Measurements from ENCODE around the gene GRN. TPM values are rescaled to one million over a fixed set of nuclear protein-coding genes. Genes with fewer than 3 reads are reported as not detected.

GRN gene
- total and polyA plus RNA-seq, 2 of the 13 experiments (the other 11 are each of a cell fraction or from before 2014, with no cell fraction given), result 86.6 to 143 TPM

DNA sequence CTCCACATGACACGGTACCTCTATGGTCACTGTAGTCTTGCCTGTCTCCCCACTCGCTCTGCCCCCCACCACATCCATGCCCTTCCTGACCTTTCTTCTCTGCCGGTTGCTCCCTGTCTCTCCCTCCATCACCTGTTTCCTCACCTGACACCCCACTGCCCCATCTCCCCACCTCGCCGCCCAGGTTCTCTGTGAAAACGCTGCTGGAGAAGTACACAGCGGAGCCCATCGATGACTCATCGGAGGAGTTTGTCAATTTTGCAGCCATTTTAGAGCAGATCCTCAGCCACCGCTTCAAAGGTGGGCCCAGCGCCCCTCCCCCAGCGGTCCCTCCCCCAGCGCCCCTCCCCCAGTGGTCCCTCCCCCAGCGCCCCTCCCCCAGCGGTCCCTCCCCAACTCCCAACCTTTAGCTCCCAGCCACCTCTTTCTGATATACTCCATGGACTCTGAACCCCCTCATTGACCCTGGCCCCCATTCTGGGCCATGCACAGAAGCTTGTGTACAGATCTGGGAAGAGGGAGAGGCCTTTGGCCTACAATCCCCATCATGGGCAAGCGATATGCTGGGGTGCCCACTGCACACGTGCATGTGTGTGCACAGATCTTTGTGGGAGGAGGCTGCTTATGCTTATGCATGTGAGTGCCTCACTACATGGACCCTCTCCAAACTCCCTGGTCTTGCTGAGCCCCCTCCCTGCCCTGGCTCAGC lies 32.6 kb upstream of the GRN start:
- intact Hi-C loops (cut with micrococcal nuclease; ENCODE audit: unreplicated experiment), result no loop called here
- no peaks in the 10 kb centered on the region for H4K20me1 ChIP-seq (ENCODE audit: insufficient read depth, low read length)
- TF ChIP-seq RARA (CRISPR knock-in tag; IDR thresholded peaks at IDR 0.05), result peak; percentile 46; the same call in 1 of the 2 replicates
- TF ChIP-seq, protein P1, sequence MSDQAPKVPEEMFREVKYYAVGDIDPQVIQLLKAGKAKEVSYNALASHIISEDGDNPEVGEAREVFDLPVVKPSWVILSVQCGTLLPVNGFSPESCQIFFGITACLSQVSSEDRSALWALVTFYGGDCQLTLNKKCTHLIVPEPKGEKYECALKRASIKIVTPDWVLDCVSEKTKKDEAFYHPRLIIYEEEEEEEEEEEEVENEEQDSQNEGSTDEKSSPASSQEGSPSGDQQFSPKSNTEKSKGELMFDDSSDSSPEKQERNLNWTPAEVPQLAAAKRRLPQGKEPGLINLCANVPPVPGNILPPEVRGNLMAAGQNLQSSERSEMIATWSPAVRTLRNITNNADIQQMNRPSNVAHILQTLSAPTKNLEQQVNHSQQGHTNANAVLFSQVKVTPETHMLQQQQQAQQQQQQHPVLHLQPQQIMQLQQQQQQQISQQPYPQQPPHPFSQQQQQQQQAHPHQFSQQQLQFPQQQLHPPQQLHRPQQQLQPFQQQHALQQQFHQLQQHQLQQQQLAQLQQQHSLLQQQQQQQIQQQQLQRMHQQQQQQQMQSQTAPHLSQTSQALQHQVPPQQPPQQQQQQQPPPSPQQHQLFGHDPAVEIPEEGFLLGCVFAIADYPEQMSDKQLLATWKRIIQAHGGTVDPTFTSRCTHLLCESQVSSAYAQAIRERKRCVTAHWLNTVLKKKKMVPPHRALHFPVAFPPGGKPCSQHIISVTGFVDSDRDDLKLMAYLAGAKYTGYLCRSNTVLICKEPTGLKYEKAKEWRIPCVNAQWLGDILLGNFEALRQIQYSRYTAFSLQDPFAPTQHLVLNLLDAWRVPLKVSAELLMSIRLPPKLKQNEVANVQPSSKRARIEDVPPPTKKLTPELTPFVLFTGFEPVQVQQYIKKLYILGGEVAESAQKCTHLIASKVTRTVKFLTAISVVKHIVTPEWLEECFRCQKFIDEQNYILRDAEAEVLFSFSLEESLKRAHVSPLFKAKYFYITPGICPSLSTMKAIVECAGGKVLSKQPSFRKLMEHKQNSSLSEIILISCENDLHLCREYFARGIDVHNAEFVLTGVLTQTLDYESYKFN (CRISPR knock-in tag; conservative IDR thresholded peaks at IDR 0.05), result peak; percentile 82
- TF ChIP-seq, protein P2, sequence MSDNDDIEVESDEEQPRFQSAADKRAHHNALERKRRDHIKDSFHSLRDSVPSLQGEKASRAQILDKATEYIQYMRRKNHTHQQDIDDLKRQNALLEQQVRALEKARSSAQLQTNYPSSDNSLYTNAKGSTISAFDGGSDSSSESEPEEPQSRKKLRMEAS (IDR thresholded peaks at IDR 0.05), result 0 out of 2 replicates have a peak, but pooled peaks have one; percentile 24
- peak; percentile 75; the same call in 1 of the 2 replicates for TF ChIP-seq RXRB (CRISPR knock-in tag; IDR thresholded peaks at IDR 0.05; ENCODE audit: borderline replicate concordance)
- 0 out of 2 replicates have a peak, but pooled peaks have one; percentile 49 for TF ChIP-seq ZMYM4 (CRISPR knock-in tag; IDR thresholded peaks at IDR 0.05)
- TF ChIP-seq GABPA (IDR thresholded peaks at IDR 0.05; ENCODE audit: low read depth, low read length), result no peak
- 0 out of 2 replicates have a peak, but pooled peaks have one; percentile 9 for TF ChIP-seq GABPA (CRISPR knock-in tag; IDR thresholded peaks at IDR 0.05; ENCODE audit: low read depth)
- peak; percentile 91 for TF ChIP-seq PPARG (CRISPR knock-in tag; conservative IDR thresholded peaks at IDR 0.05)
- TF ChIP-seq PCBP1 (IDR thresholded peaks at IDR 0.05; ENCODE audit: borderline replicate concordance, low read depth, low read length), result no peak
- TF ChIP-seq FOXK1 (CRISPR knock-in tag; IDR thresholded peaks at IDR 0.05; ENCODE audit: borderline replicate concordance, low read depth), result peak; percentile 29; the same call in 1 of the 2 replicates
- peak; percentile 53; the same call in 1 of the 2 replicates for TF ChIP-seq JUND (CRISPR knock-in tag; IDR thresholded peaks at IDR 0.05)
- TF ChIP-seq RXRA (CRISPR knock-in tag; IDR thresholded peaks at IDR 0.05), result peak; percentile 46; the same call in 1 of the 2 replicates
- peak; percentile 51; the same call in 1 of the 2 replicates for TF ChIP-seq ZNF687 (CRISPR knock-in tag; IDR thresholded peaks at IDR 0.05)
- peak; percentile 73 for TF ChIP-seq BHLHE40 (IDR thresholded peaks at IDR 0.05; ENCODE audit: low read length)
- peak; percentile 55; the same call in 1 of the 2 replicates for TF ChIP-seq NR2F2 (IDR thresholded peaks at IDR 0.05; ENCODE audit: borderline replicate concordance, low read depth)
- TF ChIP-seq ZSCAN25 (CRISPR knock-in tag; IDR thresholded peaks at IDR 0.05), result 0 out of 2 replicates have a peak, but pooled peaks have one; percentile 53

More for the DNA sequence above, 32.6 kb upstream of the GRN start:
- H3K36me3 ChIP-seq (replicated peaks in 1 of 2; ENCODE audit: control insufficient read depth in 1 of 2, insufficient read depth in 2 of 2, low read length in 2 of 2), result no peaks in the 10 kb centered on the region
- H3K9ac ChIP-seq (ENCODE audit: insufficient read depth, low read depth, low read length), result no peak overlapping the region
- 18% methylated on average over 17 of the region's 17 CpGs for WGBS (ENCODE audit: low lambda C conversion rate)
- no peak overlapping the region for H2AFZ ChIP-seq (ENCODE audit: low read length)
- H3K79me2 ChIP-seq (ENCODE audit: insufficient read depth, low read length), result no peaks in the 10 kb centered on the region
- no peaks in the 10 kb centered on the region for H3K9me3 ChIP-seq (ENCODE audit: low read length)
- BruUV-seq (replicated peaks), result no TSS peak
- peaks cover 10 to 51% of the 10 kb centered on the region in 2 experiments; a peak in 4 of 5 replicates for H3K27me3 ChIP-seq (ENCODE audit: control insufficient read depth in 1 of 2, insufficient read depth in 2 of 2, low read length in 2 of 2)
- H3K27ac ChIP-seq (ENCODE audit: extremely low read length, insufficient read depth, low read length), result no peak overlapping the region
- ATAC-seq, result peak; percentile 11; the same call in 2 of the 3 replicates
- peak overlapping the region in 1 of 3 experiments; percentile 40; a peak in 1 of 6 replicates for H3K4me3 ChIP-seq (replicated peaks in 1 of 3; ENCODE audit: insufficient read depth in 1 of 3, low read depth in 2 of 3, low read length in 3 of 3)
- peak; percentile 4 for FAIRE-seq
- peaks cover 68% of the 10 kb centered on the region for H3K4me1 ChIP-seq (ENCODE audit: insufficient read depth, low read length)
- in situ Hi-C loops (cut with HindIII; ENCODE audit: extremely low pct_ligation_motif_present, low pct_unique_long_range_greater_than_20kb), result no loop called here
- ChIA-PET POLR2A (interaction anchor here (0.6 to 1.2 kb wide), 3 partner anchors 12 to 137 kb away, joined by 3 to 6 read pairs (median 4); partner anchors contain the start of gene SLC25A39), CTCF (ENCODE audit: low intra/inter-chr PET ratio, low total read pairs) (interaction anchor here (0.6 kb wide), 1 partner anchor 14 kb away, joined by 3 read pairs; no protein-coding TSS in a partner anchor)
- peak overlapping the region; percentile 54 for H3K4me2 ChIP-seq (ENCODE audit: low read depth, low read length)
- DNase-seq (ENCODE audit: low spot score), result no peak
